Measurements from ENCODE around the gene NTN5. TPM values are rescaled to one million over a fixed set of nuclear protein-coding genes. Genes with fewer than 3 reads are reported as not detected.

The NTN5 gene
- total RNA-seq = under 0.01 and 0.06 TPM in 2 replicates

DNA sequence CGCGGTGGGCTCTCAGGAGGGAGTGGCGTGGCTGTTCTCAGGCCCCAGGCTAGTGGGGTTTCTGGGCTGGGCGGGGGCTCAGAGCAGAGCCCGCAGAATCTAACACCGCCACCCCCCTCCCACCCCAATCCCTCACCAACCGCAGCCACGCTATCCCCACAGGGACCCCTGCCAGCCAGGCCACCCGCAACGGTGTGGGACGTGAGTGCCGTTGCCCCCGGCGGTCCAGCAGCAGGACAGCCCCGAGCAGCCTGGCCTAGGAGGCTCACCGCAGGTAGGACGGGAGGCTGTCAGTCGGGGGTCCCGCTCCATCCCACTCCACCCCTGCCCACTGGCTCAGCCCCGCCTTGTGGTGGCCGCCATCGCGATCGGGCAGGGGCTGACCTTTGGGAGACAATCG is at the start of gene NTN5:
Gene NTN5 (minus strand): TSS at position 24 of the 400 bp plus-strand sequence. CDS start 2,031 bp downstream, outside the sequence.

GRCh38 chr19:48719263-48720171 is 46.7 kb upstream of the NTN5 start, which contains the start of gene MAMSTR:
Gene MAMSTR, minus strand, starts transcription at chr19:48719725. Its CDS starts 694 bp downstream, at chr19:48719031.

GRCh38 chr19:48695743-48696352 is 23.0 kb upstream of the NTN5 start, which contains the start of gene FUT2:
Gene FUT2, plus strand, starts transcription at chr19:48695971. Its CDS starts 6,986 bp downstream, at chr19:48702957.

GRCh38 chr19:48646001-48646721 is 26.7 kb downstream of the NTN5 start, which contains the start of gene CA11:
Gene CA11, minus strand, starts transcription at chr19:48646187. Its CDS starts 555 bp downstream, at chr19:48645632.

DNA sequence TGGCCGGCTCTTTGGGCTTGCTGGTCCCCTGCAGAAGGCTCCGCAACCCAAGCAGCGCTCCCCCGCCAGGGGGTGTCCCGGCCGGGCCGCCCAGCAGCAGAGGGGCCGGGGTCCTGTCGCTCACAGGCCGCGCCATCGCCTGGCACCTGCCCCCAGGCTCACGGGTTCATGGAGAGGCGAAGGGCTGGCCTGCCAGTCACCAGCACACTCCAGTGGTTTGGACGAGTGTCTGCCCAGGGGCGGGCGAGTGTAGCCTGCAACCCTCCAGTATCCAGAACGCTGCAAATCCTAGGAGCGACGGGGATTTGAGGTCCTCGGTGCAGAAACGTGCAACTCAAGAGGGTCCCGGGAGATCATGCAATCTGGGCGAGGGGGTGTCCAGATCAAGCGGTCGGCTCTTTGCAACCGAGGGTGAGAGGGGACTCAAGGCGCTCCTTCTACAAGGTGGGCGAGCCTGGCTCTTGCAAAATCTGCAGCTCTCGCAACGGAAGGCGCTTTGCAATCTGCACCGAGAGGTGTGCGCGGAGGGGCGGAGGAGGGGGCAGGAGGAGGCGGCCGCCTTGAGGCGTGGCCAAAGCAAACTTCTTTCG is 35.9 kb downstream of the NTN5 start, which contains the start of gene DBP:
Gene DBP (minus strand): TSS at position 521 of the 590 bp plus-strand sequence. CDS start 385 bp downstream, at position 136.

GRCh38 chr19:48618916-48619691 is 53.7 kb downstream of the NTN5 start, which contains the start of the genes RPL18 and SPHK2:
Gene RPL18, minus strand, starts transcription at chr19:48619178. Its CDS starts 35 bp downstream, at chr19:48619143.
Gene SPHK2, plus strand, starts transcription at chr19:48619506. Its CDS starts 1,009 bp downstream, at chr19:48620515.

DNA sequence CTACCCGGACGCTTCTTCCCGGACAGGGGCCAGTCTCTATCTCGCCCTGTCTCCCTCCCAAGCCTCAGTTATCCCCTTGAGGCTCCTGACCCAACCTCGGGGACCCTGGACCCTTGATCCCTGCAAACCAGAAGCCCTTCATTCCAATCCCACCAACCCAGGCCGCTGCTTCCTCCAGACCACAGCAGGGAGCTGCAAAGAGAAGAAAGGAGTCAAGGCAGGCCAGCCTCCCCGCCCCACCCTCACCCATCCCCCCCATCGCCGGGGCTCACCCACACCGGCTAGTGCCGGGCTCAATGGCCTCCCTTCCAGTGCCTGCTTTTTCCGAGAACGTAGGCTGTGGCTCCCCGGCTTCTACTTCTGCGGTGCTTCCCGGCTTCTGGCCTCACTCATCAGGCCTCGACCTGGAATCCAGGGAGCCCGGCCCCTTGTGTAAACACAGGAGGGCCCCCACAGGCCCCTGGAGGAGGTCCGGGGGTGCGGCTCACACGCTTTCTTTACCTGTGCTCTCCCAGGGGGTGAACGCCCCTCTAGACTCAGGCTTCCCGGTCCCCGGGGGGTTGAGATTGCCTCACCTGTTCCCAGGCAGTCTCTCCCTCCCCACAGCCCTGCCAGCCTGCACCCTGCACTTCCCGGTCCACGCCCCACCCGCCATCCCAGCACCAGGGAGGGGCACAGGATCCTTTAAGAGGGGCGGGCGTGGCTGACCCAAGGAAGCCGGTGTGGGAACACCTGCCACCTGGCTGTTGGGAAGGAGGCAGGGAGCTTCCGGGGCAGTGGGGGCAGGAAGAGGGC is 58.2 kb downstream of the NTN5 start, which contains the start of gene FAM83E:
Gene FAM83E (minus strand): TSS at position 641 of the 795 bp plus-strand sequence. CDS start 1,704 bp downstream, outside the sequence.

Other genes starting within 250 kb of the NTN5 start
- gene GRWD1, start 227.0 kb downstream of the NTN5 start, total RNA-seq = 17.2 and 19.7 TPM in 2 replicates
- gene KCNJ14, start 217.4 kb downstream of the NTN5 start, total RNA-seq = 0.25 and 0.26 TPM in 2 replicates
- gene CYTH2, start 203.6 kb downstream of the NTN5 start, total RNA-seq = 33.4 and 42.8 TPM in 2 replicates
- gene LMTK3, start 161.2 kb downstream of the NTN5 start, total RNA-seq = under 0.01 TPM in 1 of 2 replicates, not detected in the other
- not detected in 2 replicates for gene SULT2B1, start 120.8 kb downstream of the NTN5 start, total RNA-seq
- not detected in 2 replicates for gene SPACA4, start 66.3 kb downstream of the NTN5 start, total RNA-seq
- 0.25 and 1.3 TPM in 2 replicates for gene FAM83E, start 57.9 kb downstream of the NTN5 start, total RNA-seq
- 1,560 and 1,803 TPM in 2 replicates for gene RPL18, start 53.8 kb downstream of the NTN5 start, total RNA-seq
- gene SPHK2, start 53.5 kb downstream of the NTN5 start, total RNA-seq = 6.6 and 7.6 TPM in 2 replicates
- gene DBP, start 35.6 kb downstream of the NTN5 start, total RNA-seq = 6.7 and 10.6 TPM in 2 replicates
- gene CA11, start 26.8 kb downstream of the NTN5 start, total RNA-seq = 0.93 and 1.1 TPM in 2 replicates
- not detected in 2 replicates for gene FUT2, start 23.0 kb upstream of the NTN5 start, total RNA-seq
- 0.50 and 0.53 TPM in 2 replicates for gene MAMSTR, start 46.7 kb upstream of the NTN5 start, total RNA-seq
- gene RASIP1, start 67.6 kb upstream of the NTN5 start, total RNA-seq = 1.1 and 2.1 TPM in 2 replicates
- not detected in 2 replicates for gene IZUMO1, start 73.9 kb upstream of the NTN5 start, total RNA-seq
- 0.25 and 0.26 TPM in 2 replicates for gene FUT1, start 79.6 kb upstream of the NTN5 start, total RNA-seq
- gene FGF21, start 82.5 kb upstream of the NTN5 start, total RNA-seq = not detected in 2 replicates
- 25.0 and 27.4 TPM in 2 replicates for gene BCAT2, start 138.0 kb upstream of the NTN5 start, total RNA-seq
- gene HSD17B14, start 163.5 kb upstream of the NTN5 start, total RNA-seq = 1.2 and 4.5 TPM in 2 replicates
- gene PLEKHA4, start 195.6 kb upstream of the NTN5 start, total RNA-seq = 17.2 and 18.3 TPM in 2 replicates
- 57.1 and 97.7 TPM in 2 replicates for gene PPP1R15A, start 199.4 kb upstream of the NTN5 start, total RNA-seq
- under 0.01 TPM in 1 of 2 replicates, not detected in the other for gene TULP2, start 225.7 kb upstream of the NTN5 start, total RNA-seq
- gene NUCB1, start 227.3 kb upstream of the NTN5 start, total RNA-seq = 169 and 221 TPM in 2 replicates

All from aortic smooth muscle cell (primary cell).